HG03354 (cell line): ENCODE results near the gene KSR2.
A peak's percentile ranks its signal among the peaks of the same experiment; 100 is the strongest.

ENCODE experiments used
- ATAC-seq: cut with Tn5 transposase; IDR thresholded peaks from one replicate; pipeline ENCODE4 v1.9.1; 2021; ENCODE audit warnings: mild to moderate bottlenecking; ENCODE audit not compliant: unreplicated experiment, poor library complexity, severe bottlenecking

The KSR2 gene

GRCh38 chr12:117599849-117600248 is 368.9 kb downstream of the KSR2 start:
- no peak for ATAC-seq

DNA sequence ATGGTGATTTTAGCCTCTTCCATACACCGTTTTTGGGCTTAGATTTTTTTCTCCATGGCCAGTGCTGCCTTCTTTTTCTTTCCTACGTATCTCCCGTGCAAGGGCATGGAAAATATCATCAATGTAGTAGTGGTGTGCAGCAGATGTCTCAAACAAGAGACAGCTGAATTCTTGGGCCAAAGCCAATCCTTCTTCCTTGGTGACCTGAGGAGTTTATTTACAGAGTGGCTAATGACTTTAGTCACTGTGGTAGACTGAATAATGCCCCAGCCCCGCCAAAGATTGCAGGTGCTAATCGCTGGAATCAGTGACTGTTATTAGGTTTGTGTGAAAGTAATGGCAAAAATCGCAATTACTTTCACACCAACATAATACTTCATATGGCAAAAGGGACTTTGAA is 371.8 kb downstream of the KSR2 start:
- ATAC-seq = no peak

GRCh38 chr12:117595751-117596150 is 373.0 kb downstream of the KSR2 start:
- ATAC-seq = no peak

DNA sequence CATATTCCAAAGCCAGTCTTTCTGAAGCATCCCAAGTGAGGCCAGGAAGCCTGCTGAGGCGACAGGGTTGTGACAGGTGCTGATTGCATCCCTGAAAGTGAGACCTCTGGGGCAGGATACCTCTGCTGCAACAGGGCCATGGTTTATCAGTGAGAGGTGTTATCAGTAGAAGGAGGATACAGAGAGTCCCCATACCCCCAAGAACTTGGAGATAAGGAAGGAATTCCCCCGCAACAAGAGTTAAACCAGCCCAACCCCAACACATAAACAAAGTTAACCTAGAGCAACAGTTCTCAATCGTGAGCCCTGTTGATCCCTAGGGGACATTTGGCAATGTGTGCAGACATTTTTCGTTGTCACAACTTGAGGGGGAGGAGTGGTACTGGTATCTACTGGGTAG is 374.3 kb downstream of the KSR2 start:
- ATAC-seq = no peak

DNA sequence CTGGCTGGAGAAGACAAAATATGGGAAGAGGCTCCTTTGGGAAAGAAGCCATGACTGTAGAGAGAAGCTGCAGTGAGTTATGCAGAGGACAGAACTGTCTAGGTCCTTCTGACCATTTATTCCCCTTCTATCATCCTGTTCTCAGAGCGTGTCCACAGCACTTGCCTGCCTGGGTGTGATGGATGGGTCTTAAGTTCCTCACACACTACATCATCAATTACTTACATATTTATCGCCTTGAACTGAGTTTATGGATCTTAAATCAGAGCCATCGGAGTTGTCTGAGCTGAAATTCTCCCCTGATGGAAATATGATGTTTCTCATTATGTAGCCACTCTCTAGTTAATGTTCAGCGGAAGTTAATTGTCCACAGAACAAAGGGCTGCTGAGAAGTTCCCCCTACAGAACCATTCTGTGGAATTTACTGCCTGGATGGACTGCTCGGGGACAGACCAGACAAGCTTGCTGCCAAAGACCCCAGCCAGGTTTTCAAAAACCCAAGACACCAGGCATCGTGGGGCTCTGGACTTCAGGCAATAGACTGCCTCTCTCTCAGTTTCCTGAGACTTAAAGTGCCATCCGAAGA is 374.9 kb downstream of the KSR2 start:
- no peak for ATAC-seq

GRCh38 chr12:117592588-117593305 is 376.0 kb downstream of the KSR2 start:
- ATAC-seq = no peak

GRCh38 chr12:117590999-117591398 is 377.8 kb downstream of the KSR2 start:
- ATAC-seq = no peak

DNA sequence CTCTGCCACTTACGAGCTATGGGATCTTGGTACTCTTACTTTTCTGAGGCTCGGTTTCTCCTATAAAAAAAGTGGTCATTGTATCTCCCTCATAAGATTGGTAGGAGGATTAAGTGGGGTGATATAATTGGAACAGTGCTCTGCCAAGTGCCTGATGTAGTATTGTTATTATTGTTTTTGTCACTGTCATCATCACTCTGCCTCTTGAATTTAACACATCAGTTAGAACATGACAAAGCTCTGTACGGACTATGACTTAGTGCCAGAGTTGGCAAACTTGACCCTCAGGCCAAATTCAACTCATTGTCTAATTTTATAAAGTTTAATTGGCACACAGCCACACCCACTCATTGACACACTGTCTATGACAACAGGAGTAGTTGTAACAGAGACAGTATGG is 378.4 kb downstream of the KSR2 start:
- ATAC-seq = no peak

- no peak for ATAC-seq
Measured at GRCh38 chr12:117589021-117589420, 379.8 kb downstream of the KSR2 start.

- ATAC-seq = peak; percentile 62
Measured at GRCh38 chr12:117587631-117588287, 381.0 kb downstream of the KSR2 start.

DNA sequence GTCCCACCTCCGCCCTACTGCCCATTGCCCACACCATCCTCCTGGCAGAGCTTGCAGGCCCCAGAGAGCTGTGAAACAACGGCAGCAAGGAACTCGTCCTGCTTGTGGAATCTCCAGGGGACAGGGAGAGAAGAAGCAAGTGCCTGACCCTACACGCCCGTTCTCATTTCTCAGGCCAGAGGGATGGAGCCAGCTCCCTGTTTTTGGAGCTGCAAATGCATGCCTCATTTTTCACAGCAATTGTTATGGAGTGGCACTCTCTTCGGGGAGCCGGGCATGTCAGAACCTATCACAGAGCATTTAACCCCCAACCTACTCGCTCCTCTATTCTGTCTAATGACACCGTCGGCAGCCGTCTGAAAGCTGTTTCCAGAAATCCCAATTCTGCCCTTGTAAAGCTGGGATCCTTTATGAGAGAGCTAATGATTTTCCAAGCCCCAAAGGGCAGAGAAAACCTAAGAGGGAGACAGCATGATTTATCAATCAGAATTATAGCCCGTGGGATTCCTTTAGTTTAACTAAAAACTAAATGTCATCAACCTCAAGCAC is 385.0 kb downstream of the KSR2 start:
- ATAC-seq = no peak

DNA sequence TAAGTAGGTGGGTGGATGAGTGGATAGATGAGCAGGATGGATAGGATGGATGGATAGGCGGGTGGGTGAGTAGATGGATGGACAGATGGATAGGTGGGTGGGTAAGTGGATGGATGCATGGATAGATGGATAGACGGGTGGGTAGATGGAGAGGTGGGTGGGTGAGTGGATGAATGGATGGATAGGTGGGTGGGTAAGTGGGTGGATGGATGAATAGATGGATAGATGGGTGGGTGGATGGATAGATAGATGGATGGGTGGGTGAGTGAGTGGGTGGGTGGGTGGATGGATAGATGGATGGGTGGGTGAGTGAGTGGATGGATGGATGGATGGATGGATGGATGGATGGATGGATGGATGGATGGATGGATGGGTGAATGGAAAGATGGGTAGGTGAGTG is 385.7 kb downstream of the KSR2 start:
- no peak for ATAC-seq

GRCh38 chr12:117582135-117582784 is 386.5 kb downstream of the KSR2 start:
- ATAC-seq = no peak

DNA sequence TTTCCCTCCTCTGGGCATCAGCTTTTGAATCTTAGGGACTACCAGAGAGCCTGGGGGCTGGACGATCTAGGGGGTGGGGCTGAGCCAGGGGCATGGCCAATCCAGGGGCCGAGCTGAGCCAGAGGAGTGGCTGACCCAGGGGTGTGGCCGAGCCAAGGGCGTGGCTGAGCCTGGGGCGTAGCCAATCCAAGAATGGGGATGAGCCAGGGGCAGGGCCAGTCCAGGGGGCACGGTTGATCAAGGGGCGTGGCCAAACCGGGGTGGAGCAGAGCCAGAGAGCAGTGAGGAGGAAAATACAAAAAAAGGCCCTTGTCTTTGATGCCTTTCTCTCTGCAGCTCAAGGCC is 388.1 kb downstream of the KSR2 start:
- ATAC-seq = no peak

- no peak for ATAC-seq
Measured at GRCh38 chr12:117580015-117580717, 388.6 kb downstream of the KSR2 start.

DNA sequence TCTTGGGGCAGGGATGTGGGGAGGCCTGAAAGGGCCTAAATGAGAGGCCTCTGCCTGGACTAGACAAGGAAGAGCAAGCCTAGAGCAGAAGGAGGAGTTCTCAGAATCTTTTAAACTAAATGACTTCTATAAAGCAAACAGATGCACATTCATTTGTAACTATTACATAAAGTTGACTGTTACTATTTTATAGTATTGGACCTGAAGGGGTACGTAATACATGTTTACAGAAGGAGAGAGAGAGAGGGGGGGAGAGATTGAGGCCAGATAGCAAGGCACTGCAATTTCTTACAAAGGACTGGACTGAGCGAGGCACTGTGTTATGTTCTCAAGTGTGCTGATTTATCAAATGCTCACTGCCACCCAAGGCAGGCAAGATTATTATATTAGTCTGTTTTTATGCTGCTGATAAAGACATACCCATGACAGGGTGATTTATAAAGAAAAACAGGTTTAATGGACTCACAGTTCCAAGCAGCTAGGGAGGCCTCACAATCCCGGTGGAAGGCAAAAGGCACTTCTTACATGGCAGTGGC is 391.6 kb downstream of the KSR2 start:
- ATAC-seq = no peak

- no peak for ATAC-seq
Measured at GRCh38 chr12:117576053-117576452, 392.7 kb downstream of the KSR2 start.

DNA sequence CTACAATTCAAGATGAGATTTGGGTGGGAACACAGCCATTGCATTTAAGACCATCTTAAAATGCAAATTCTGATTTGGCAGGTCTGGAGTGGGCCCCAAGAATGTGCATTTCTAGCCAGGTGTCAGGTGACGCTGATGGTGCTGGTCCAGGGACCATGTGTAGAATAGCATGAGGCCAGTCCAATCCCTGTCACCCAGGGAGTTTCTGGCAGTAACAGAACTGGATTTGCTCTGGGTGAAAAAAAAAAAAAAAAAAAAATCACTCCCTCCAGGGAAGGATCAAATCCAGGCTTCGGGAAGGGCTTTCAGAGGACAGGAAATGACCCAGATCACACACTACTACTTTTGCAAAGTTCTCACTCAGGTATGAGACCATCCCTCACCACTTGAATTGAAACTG is 394.1 kb downstream of the KSR2 start:
- no peak for ATAC-seq

DNA sequence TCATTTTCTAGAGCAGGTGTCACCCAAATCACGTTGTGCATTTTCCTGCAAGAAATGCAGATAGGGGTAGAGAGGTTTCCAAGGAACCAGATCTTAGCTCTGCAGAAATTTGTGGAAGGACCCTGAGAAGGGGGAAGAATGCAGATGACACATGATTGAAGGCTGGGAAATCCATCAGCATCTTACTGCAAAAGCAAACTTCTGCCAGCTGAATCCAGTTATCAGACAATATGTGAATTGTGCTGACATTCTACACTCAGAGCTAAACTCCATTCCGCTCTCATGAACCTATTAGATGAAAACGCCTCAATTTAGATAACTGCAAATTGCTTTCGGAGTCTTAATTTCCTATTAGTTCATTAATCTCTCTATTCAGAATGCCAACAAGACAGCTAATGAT is 396.0 kb downstream of the KSR2 start:
- no peak for ATAC-seq

- ATAC-seq = no peak
Measured at GRCh38 chr12:117571321-117571720, 397.5 kb downstream of the KSR2 start.
